Stimulated activated naive CD8-positive, alpha-beta T cell treated with anti-CD3 and anti-CD28 coated beads, Interleukin-15, Interleukin-2, amounts not matched to agents 100 ng/mL and 50 ng/mL, for 24 hours (primary cell): ENCODE results near the gene LAMTOR4.
A peak's percentile ranks its signal among the peaks of the same experiment; 100 is the strongest.
"Not testable (repeated sequence)": the region's sequence is repeated elsewhere in the genome, so short reads cannot be mapped to it uniquely, and the experiment has no call there.

Experiments used
- H3K27ac Mint-ChIP-seq: one replicate; pipeline ENCODE4 v1.8.0; 2021; ENCODE audit warnings: mild to moderate bottlenecking, mixed read lengths
- H3K27me3 Mint-ChIP-seq: one replicate; pipeline ENCODE4 v1.8.0; 2021; ENCODE audit warnings: mixed read lengths
- H3K36me3 Mint-ChIP-seq: one replicate; pipeline ENCODE4 v1.8.0; 2021; ENCODE audit warnings: low read depth, mixed read lengths
- H3K4me1 Mint-ChIP-seq: one replicate; pipeline ENCODE4 v1.8.0; 2021; ENCODE audit warnings: low read depth, mixed read lengths
- H3K4me3 Mint-ChIP-seq: one replicate; pipeline ENCODE4 v1.8.0; 2021; ENCODE audit warnings: mild to moderate bottlenecking, mixed read lengths
- H3K9me3 Mint-ChIP-seq: one replicate; pipeline ENCODE4 v1.8.0; 2021; ENCODE audit warnings: mixed read lengths

LAMTOR4 gene

GRCh38 chr7:100118388-100119071, 30.2 kb upstream of the LAMTOR4 start:
- Mint-ChIP-seq H3K4me1 (peaks cover 24% of the 10 kb centered on the region), H3K36me3 (peaks cover 8% of the 10 kb centered on the region), H3K9me3 (no peaks in the 10 kb centered on the region), H3K4me3 (peak overlapping the region; percentile 96), H3K27ac (peak overlapping the region; percentile 98), H3K27me3 (no peaks in the 10 kb centered on the region)

GRCh38 chr7:100119072-100119969, 29.4 kb upstream of the LAMTOR4 start, which contains the start of the genes CNPY4 and TAF6:
TSS of gene CNPY4 (plus strand) at chr7:100119634. CDS start at chr7:100119745, 111 bp downstream.
TSS of gene TAF6 (minus strand) at chr7:100119358. CDS start at chr7:100114209, 5,149 bp downstream.
- H3K27me3 Mint-ChIP-seq: no peaks in the 10 kb centered on the region
- H3K9me3 Mint-ChIP-seq: no peaks in the 10 kb centered on the region
- H3K4me1 Mint-ChIP-seq: peaks cover 26% of the 10 kb centered on the region
- H3K27ac Mint-ChIP-seq: peak within 1 kb of the TSS; percentile 98
- peak within 1 kb of the TSS; percentile 96 for H3K4me3 Mint-ChIP-seq
- H3K36me3 Mint-ChIP-seq: peaks cover 9% of the 10 kb centered on the region

- no peaks in the 10 kb centered on the region for H3K27me3 Mint-ChIP-seq
- H3K27ac Mint-ChIP-seq: peak overlapping the region; percentile 98
- H3K9me3 Mint-ChIP-seq: no peaks in the 10 kb centered on the region
- H3K4me1 Mint-ChIP-seq: peaks cover 33% of the 10 kb centered on the region
- peaks cover 13% of the 10 kb centered on the region for H3K36me3 Mint-ChIP-seq
- H3K4me3 Mint-ChIP-seq: peak overlapping the region; percentile 96
These were observed 28.6 kb upstream of the LAMTOR4 start for GRCh38 chr7:100119970-100120732.

- Mint-ChIP-seq H3K9me3 (no peaks in the 10 kb centered on the region), H3K36me3 (peaks cover 13% of the 10 kb centered on the region), H3K4me3 (peak overlapping the region; percentile 96), H3K27ac (peak overlapping the region; percentile 98), H3K27me3 (no peaks in the 10 kb centered on the region), H3K4me1 (peaks cover 38% of the 10 kb centered on the region)
These were observed 28.0 kb upstream of the LAMTOR4 start for GRCh38 chr7:100120733-100121036.

GRCh38 chr7:100122067-100122466, 26.7 kb upstream of the LAMTOR4 start:
- peak overlapping the region; percentile 21 for H3K27ac Mint-ChIP-seq
- H3K4me1 Mint-ChIP-seq: peaks cover 50% of the 10 kb centered on the region
- no peak overlapping the region for H3K4me3 Mint-ChIP-seq
- H3K36me3 Mint-ChIP-seq: peaks cover 5% of the 10 kb centered on the region
- H3K9me3 Mint-ChIP-seq: no peaks in the 10 kb centered on the region
- H3K27me3 Mint-ChIP-seq: no peaks in the 10 kb centered on the region

GRCh38 chr7:100122568-100122967, 26.1 kb upstream of the LAMTOR4 start:
- Mint-ChIP-seq H3K27me3 (no peaks in the 10 kb centered on the region), H3K9me3 (no peaks in the 10 kb centered on the region), H3K4me1 (peaks cover 50% of the 10 kb centered on the region), H3K4me3 (no peak overlapping the region), H3K27ac (no peak overlapping the region), H3K36me3 (peaks cover 5% of the 10 kb centered on the region)

GRCh38 chr7:100124301-100125230, 24.2 kb upstream of the LAMTOR4 start:
- Mint-ChIP-seq H3K27ac (peak overlapping the region; percentile 62), H3K4me3 (peak overlapping the region; percentile 99), H3K9me3 (no peaks in the 10 kb centered on the region), H3K4me1 (peaks cover 44% of the 10 kb centered on the region), H3K27me3 (no peaks in the 10 kb centered on the region), H3K36me3 (peaks cover 5% of the 10 kb centered on the region)

GRCh38 chr7:100126239-100126930, 22.3 kb upstream of the LAMTOR4 start:
- peaks cover 36% of the 10 kb centered on the region for H3K4me1 Mint-ChIP-seq
- H3K9me3 Mint-ChIP-seq: no peaks in the 10 kb centered on the region
- peak overlapping the region; percentile 99 for H3K4me3 Mint-ChIP-seq

GRCh38 chr7:100126931-100127865, 21.5 kb upstream of the LAMTOR4 start, which contains the start of gene MBLAC1:
TSS of gene MBLAC1 (plus strand) at chr7:100126967. CDS start at chr7:100127396, 429 bp downstream.
- H3K27me3 Mint-ChIP-seq: no peaks in the 10 kb centered on the region
- no peaks in the 10 kb centered on the region for H3K9me3 Mint-ChIP-seq
- peak within 1 kb of the TSS; percentile 99 for H3K4me3 Mint-ChIP-seq
- H3K4me1 Mint-ChIP-seq: peaks cover 40% of the 10 kb centered on the region
- peaks cover 5% of the 10 kb centered on the region for H3K36me3 Mint-ChIP-seq
- H3K27ac Mint-ChIP-seq: peak within 1 kb of the TSS; percentile 99

More at GRCh38 chr7:100126239-100126930, 22.3 kb upstream of the LAMTOR4 start:
- Mint-ChIP-seq H3K27ac (peak overlapping the region; percentile 99), H3K36me3 (peaks cover 5% of the 10 kb centered on the region), H3K27me3 (no peaks in the 10 kb centered on the region)

- H3K36me3 Mint-ChIP-seq: peaks cover 5% of the 10 kb centered on the region
- H3K9me3 Mint-ChIP-seq: no peaks in the 10 kb centered on the region
- no peaks in the 10 kb centered on the region for H3K27me3 Mint-ChIP-seq
- peak overlapping the region; percentile 7 for H3K27ac Mint-ChIP-seq
- H3K4me1 Mint-ChIP-seq: peaks cover 46% of the 10 kb centered on the region
- peak overlapping the region; percentile 99 for H3K4me3 Mint-ChIP-seq
These were observed 20.7 kb upstream of the LAMTOR4 start for GRCh38 chr7:100127866-100128636.

GRCh38 chr7:100128637-100128963, 20.1 kb upstream of the LAMTOR4 start:
- Mint-ChIP-seq H3K4me3 (peak overlapping the region; percentile 99), H3K4me1 (peaks cover 46% of the 10 kb centered on the region), H3K27ac (peak overlapping the region; percentile 7), H3K9me3 (no peaks in the 10 kb centered on the region), H3K27me3 (no peaks in the 10 kb centered on the region), H3K36me3 (peaks cover 5% of the 10 kb centered on the region)

- not testable (repeated sequence) for H3K27me3 Mint-ChIP-seq, H3K4me3 Mint-ChIP-seq, H3K36me3 Mint-ChIP-seq, H3K9me3 Mint-ChIP-seq, H3K27ac Mint-ChIP-seq
- peaks cover 37% of the 10 kb centered on the region for H3K4me1 Mint-ChIP-seq
These were observed 18.5 kb upstream of the LAMTOR4 start for GRCh38 chr7:100130220-100130607.
